SH-SY5Y (cell line): ENCODE measurements around the gene EMC1.

Source experiments
- GATA2 ChIP-seq: IDR thresholded peaks from 2 replicates; pipeline ENCODE4 v1.6.1; 2011; ENCODE audit warnings: mild to moderate bottlenecking, low read depth, low read length
- GATA3 ChIP-seq: IDR thresholded peaks from 2 replicates; pipeline ENCODE4 v1.6.1; 2011; ENCODE audit warnings: low read depth, mild to moderate bottlenecking, low read length, moderate library complexity

DNA sequence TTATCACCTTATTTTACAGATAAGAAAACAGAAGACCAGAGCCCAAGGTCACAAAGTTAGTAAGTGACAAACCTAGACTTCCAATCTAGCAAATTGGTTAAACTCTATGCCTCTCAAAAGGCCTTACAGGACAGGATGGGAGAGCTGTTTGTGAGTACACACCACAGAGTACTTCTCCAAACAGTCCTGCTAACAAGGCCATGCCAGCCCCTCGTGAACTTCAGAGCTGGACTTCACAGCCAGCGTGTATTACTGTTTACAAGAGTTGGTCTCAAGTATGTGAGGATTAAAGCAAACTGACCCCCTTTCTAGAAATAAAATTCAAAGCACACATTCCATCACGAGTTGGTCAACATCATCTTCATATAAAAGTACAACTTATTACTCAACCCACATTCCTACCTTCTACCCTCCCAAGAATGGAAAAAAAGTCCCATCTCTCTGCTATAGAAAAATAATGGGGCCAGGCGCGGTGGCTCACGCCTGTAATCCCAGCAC lies 21.4 kb downstream of the EMC1 start:
- TF ChIP-seq GATA2 = no peak
- TF ChIP-seq GATA3 = no peak
